Neural progenitor cell (in vitro differentiated cells): ENCODE data around the gene OR2A5.

Experiments used
- CTCF ChIP-seq: fragments of 200-600 bp; sonication (generic); IDR thresholded peaks from 2 replicates; pipeline ENCODE4 v1.5.1; 2017; ENCODE audit warnings: antibody characterized with exemption, mild to moderate bottlenecking
- EZH2phosphoT487 ChIP-seq: fragments of 200-600 bp; sonication (generic); IDR thresholded peaks from 2 replicates; pipeline ENCODE4 v1.6.1; 2017; ENCODE audit warnings: antibody characterized with exemption

- TF ChIP-seq CTCF (no peak), EZH2phosphoT487 (no peak)
These were observed 28.4 kb upstream of the OR2A5 start for GRCh38 chr7:144020340-144020739.
